ENCODE data around the gene TMEM175. TPM values are rescaled to one million over a fixed set of nuclear protein-coding genes. Genes with fewer than 3 reads are reported as not detected.

Gene TMEM175
- total RNA-seq, 1 donor: 13.8 TPM

GRCh38 chr4:909821-910220, 22.4 kb upstream of the TMEM175 start:
- no peak for DNase-seq (ENCODE audit: low read depth)
- no peak overlapping the region for H3K4me3 ChIP-seq (ENCODE audit: low read depth, low read length)
- TF ChIP-seq, protein P1, sequence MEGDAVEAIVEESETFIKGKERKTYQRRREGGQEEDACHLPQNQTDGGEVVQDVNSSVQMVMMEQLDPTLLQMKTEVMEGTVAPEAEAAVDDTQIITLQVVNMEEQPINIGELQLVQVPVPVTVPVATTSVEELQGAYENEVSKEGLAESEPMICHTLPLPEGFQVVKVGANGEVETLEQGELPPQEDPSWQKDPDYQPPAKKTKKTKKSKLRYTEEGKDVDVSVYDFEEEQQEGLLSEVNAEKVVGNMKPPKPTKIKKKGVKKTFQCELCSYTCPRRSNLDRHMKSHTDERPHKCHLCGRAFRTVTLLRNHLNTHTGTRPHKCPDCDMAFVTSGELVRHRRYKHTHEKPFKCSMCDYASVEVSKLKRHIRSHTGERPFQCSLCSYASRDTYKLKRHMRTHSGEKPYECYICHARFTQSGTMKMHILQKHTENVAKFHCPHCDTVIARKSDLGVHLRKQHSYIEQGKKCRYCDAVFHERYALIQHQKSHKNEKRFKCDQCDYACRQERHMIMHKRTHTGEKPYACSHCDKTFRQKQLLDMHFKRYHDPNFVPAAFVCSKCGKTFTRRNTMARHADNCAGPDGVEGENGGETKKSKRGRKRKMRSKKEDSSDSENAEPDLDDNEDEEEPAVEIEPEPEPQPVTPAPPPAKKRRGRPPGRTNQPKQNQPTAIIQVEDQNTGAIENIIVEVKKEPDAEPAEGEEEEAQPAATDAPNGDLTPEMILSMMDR (IDR thresholded peaks at IDR 0.05; ENCODE audit: insufficient read depth, low read length): no peak

DNA sequence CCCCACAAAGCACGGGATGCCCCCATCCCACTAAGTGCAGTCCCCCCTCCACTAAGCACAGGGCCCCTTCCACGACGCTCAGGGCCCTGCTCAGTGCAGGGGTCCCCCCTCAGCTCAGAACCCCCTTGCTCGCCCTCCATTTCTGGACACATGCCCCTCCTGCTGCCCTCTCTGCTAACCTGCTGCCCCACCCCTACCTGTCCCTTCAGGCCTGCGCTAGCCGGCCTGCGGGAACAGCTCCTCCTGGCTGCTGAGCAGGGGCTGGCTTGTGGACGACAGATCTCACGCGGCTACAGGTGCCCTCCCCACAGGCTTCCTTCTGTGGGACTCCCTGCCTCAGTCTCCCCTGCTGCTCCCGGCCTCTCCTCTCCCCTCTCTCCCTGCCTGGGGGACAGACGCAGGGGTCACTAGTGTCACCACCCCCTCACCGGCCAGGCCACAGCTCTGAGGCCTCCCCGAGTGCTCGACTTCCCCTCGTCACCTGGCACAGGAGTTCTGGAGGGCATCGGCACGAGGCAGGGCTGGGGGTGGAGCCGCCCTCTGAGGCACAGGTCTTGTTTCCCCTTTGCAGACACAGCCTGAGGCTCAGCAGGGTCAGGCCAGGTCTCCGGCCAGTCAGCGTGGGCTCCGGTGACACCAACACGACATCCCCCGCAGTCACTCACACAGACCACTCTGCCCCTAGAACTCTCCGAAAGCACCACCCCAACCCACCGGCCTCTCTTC, 21.7 kb upstream of the TMEM175 start:
- no peak for DNase-seq (ENCODE audit: low read depth)
- H3K4me3 ChIP-seq (ENCODE audit: low read depth, low read length): no peak overlapping the region
- TF ChIP-seq, protein P1 (IDR thresholded peaks at IDR 0.05; ENCODE audit: insufficient read depth, low read length): no peak

- TF ChIP-seq, protein P1 (IDR thresholded peaks at IDR 0.05; ENCODE audit: insufficient read depth, low read length): no peak
- DNase-seq (ENCODE audit: low read depth): no peak
Observed at GRCh38 chr4:911221-911751, 21.0 kb upstream of the TMEM175 start.

DNA sequence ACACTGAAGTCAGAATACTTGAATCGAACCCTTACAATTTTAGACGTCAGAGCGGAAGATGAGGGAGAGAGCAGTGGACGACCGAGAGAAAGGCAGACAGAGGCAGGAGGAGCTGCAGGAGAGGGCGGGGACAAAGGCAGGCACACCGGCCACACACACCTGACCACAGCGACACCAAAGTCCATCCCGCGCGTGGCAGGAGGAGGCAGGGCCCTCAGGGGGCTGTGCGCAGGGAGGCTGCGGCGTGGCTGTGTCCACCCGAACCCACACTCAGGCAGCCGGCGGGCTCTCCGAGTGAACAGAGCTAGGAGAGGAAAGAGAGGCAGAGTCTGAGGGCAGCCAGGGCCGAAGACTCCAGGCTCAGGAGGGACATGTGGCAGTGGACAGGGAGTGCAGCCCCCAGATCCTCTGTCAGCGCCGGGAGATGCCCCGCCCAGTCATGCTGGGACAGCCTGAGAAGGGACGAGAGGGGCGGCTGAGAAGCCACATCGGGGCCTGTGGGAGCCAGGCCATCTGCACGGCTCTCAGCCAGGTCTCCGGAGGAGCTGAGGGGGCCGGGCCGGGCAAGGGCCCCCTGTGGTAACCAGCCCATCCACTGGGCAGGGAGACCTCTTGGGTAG, 20.3 kb upstream of the TMEM175 start:
- DNase-seq (ENCODE audit: low read depth): no peak
- TF ChIP-seq, protein P1 (IDR thresholded peaks at IDR 0.05; ENCODE audit: insufficient read depth, low read length): no peak
- H3K4me3 ChIP-seq (ENCODE audit: low read depth, low read length): no peak overlapping the region

More at GRCh38 chr4:911221-911751, 21.0 kb upstream of the TMEM175 start:
- H3K4me3 ChIP-seq (ENCODE audit: low read depth, low read length): no peak overlapping the region

GRCh38 chr4:912548-913279, 19.5 kb upstream of the TMEM175 start:
- no peak overlapping the region for H3K4me3 ChIP-seq (ENCODE audit: low read depth, low read length)
- TF ChIP-seq, protein P1 (IDR thresholded peaks at IDR 0.05; ENCODE audit: insufficient read depth, low read length): no peak
- DNase-seq (ENCODE audit: low read depth): no peak

- DNase-seq (ENCODE audit: low read depth): no peak
- no peak overlapping the region for H3K4me3 ChIP-seq (ENCODE audit: low read depth, low read length)
- TF ChIP-seq, protein P1 (IDR thresholded peaks at IDR 0.05; ENCODE audit: insufficient read depth, low read length): no peak
Observed at GRCh38 chr4:913280-913618, 19.0 kb upstream of the TMEM175 start.

Data from fibroblast of the aortic adventitia (primary cell).